HG02840 (cell line): Measurements from ENCODE around the gene PSMG2.
"Not testable (repeated sequence)": the region's sequence is repeated elsewhere in the genome, so short reads cannot be mapped to it uniquely, and the experiment has no call there.

ENCODE experiments used
- ATAC-seq: cut with Tn5 transposase; IDR thresholded peaks from one replicate; pipeline ENCODE4 v1.9.1; 2021; ENCODE audit warnings: mild to moderate bottlenecking, moderate library complexity, moderate number of reproducible peaks; ENCODE audit not compliant: unreplicated experiment, low FRiP score

The PSMG2 gene

GRCh38 chr18:12756619-12757239, 53.9 kb downstream of the PSMG2 start:
- not testable (repeated sequence) for ATAC-seq

DNA sequence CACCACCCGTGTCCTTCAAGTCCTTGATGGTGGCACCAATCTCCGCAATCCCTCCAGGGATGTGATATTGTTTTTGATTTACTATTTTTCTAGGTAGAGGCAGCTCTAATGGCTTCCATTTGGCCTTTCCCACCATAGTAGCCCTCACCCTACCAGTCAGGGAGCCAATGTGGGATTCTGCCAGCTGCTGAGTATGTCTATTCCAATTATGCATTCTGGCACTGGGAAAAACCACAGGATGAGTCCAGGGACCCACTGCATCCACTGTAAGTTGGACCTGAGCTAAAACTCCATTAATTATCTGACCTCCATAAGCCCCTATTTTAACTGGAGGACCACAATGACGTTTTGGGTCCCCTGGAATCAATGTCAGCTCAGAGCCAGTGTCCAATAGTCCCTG, 55.7 kb downstream of the PSMG2 start:
- ATAC-seq: not testable (repeated sequence)

DNA sequence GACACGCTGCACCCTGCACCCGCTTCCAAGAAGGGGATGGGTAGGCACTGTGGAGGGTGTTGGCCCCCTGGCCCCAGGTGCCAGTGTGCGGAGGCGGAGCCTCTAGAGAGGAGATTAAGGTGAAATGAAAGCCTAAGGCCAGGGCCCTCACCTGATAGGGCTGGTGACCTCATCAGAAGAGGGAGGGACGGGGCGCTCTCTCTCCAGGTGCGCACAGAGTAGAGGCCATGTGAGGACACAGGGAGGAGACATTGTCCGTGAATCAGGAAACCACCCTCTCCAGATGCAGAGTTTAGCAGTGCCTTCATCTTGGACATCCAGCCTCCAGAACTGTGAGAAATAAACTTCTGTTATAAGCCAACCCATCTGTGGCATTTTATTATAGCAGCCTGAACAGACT, 62.3 kb downstream of the PSMG2 start:
- ATAC-seq: no peak

GRCh38 chr18:12765586-12765985, 62.7 kb downstream of the PSMG2 start:
- ATAC-seq: no peak

DNA sequence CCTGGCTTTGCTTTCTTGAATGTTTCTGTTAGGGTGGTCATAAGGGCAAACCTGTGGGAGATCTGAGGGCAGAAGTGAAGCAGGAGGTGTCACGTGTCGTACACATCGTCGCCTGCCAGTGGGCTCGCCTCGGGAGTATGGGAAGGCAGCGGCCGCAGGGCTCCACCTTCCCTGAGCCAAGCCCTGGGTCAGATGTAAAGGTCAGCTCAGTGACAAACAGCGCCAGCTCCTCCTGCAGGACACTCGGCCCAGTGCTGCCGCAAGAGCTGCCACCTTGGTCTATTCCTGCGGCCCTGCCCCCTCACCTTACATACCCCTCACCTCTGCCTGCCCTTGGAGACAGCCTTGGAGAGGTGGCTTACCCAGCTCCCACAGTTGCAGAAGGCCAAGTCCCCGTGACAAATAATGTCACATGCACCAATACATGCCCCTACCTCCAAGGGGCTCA, 64.2 kb downstream of the PSMG2 start:
- no peak for ATAC-seq

- no peak for ATAC-seq
Observed at GRCh38 chr18:12767580-12768155, 64.8 kb downstream of the PSMG2 start.

DNA sequence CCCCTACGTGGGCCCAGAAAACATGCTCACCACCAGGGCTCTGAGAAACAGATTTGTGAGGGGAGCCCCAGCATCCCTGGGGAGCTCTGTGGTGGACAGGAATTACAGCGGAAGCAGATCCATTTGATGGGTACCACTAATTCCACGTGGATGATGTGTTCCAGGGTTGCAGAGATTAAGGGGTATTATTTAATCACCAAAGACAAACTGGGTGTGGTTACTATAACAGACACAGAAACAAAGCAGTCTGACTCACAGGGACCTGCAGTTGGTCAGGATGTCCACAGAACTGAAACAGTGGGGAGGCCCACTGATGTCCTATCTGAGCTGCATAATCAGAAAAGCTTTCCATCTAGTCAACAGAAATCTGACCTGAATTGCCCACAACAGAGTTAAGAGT, 65.8 kb downstream of the PSMG2 start:
- no peak for ATAC-seq

GRCh38 chr18:12769136-12769535, 66.3 kb downstream of the PSMG2 start:
- ATAC-seq: no peak

DNA sequence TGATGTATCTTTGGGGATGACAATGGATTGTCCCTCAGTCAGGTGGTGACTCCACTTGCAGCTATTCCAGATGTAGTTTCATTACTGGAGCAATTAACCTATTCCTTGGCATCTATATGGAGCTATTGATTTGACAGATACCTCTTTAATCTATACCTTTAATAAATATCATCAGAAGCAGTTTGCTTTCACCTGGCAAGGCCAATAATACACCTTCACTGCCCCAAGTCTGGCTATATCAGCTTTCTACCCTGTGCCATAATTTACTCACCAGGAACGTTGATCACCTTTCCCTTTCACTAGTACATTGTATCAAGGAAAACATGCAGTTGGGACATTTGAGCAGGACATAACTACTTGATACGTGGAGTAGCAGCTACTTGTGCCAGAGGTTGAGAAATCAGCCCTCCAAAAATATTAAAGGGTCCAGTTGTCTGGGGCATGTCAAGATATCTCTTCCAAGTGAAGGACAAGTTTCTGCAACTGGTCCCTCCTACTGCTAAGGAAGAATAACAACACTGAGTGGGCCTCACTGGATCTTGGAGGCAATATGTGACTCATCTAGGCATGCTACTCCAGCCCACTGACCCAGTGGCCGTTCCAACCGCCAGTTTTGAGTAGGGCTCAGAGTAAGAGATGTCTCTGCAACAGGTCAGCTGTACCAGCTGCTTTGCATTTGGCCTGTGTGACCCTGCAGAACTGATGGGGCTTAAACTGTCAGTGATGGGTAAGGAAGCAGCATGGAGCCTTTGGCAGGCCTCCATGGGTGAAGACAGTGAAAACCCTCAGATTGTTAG, 67.0 kb downstream of the PSMG2 start:
- no peak for ATAC-seq

- no peak for ATAC-seq
Observed at GRCh38 chr18:12770469-12771219, 67.8 kb downstream of the PSMG2 start.

GRCh38 chr18:12772111-12772510, 69.3 kb downstream of the PSMG2 start:
- ATAC-seq: no peak

DNA sequence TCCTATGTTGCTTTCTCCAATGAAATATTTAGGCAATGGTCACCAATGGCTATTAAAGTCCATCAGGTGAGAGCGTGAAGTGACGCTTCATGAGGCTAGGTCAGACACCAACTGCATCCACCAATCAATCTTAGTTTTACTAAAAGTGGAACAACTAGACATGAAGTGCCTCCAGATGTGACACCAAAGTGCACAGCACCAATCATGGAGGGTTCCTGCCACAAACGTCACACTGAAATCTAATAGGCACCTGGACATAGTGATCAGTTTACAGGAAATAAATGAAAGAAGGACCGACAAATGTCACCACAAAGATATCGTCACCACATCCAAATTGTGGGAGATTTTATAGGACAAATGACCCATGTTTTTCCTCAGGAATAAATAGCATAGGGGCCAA, 70.5 kb downstream of the PSMG2 start:
- no peak for ATAC-seq

DNA sequence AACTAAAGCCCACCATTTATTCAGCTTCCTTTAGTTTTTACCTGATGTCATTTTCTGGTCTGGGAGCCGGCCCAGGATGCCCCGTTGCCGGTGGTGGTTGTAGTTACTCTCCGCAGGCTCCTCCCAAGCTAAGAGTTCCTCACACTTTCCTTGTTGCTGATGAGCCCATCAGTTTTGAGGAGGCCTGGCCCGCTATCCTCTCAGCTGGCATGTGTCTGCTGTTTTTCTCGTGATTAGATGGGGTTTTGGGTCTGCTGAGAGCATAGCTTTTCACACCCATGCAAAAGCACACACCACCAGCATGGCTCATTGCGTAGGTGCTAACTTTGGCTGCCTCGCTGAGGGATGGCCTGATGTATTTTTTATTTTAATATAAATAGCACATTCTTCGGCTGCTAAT, 72.1 kb downstream of the PSMG2 start:
- no peak for ATAC-seq
